ENCODE data around the gene MEGF8.

The MEGF8 gene

DNA sequence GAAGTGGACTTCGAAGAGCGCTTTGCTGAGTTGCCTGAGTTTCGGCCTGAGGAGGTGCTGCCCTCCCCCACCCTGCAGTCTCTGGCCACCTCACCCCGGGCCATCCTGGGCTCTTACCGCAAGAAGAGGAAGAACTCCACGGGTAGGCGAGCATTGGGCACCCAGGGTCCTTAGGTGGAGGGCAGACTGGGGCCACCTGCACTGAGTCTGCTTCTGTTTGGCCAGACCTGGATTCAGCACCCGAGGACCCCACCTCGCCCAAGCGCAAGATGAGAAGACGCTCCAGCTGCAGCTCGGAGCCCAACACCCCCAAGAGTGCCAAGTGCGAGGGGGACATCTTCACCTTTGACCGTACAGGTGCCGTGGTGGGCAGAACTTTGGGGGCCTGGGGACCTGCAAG, 31.5 kb upstream of the MEGF8 start:
- TF ChIP-seq TCF12 (IDR thresholded peaks at IDR 0.05; ENCODE audit: low read depth) (no peak), CEBPB (IDR thresholded peaks at IDR 0.05) (no peak), EP300 (IDR thresholded peaks at IDR 0.05; ENCODE audit: borderline replicate concordance) (no peak), CREB1 (IDR thresholded peaks at IDR 0.05; ENCODE audit: low read depth) (no peak), TEAD4 (IDR thresholded peaks at IDR 0.05) (no peak), FOXM1 (IDR thresholded peaks at IDR 0.05; ENCODE audit: borderline replicate concordance, low read depth) (no peak), EGR1 (IDR thresholded peaks at IDR 0.05) (no peak), ZBTB7A (IDR thresholded peaks at IDR 0.05; ENCODE audit: low read depth) (no peak), YY1 (IDR thresholded peaks at IDR 0.05; ENCODE audit: low read depth) (no peak)
- TF ChIP-seq, protein P1, sequence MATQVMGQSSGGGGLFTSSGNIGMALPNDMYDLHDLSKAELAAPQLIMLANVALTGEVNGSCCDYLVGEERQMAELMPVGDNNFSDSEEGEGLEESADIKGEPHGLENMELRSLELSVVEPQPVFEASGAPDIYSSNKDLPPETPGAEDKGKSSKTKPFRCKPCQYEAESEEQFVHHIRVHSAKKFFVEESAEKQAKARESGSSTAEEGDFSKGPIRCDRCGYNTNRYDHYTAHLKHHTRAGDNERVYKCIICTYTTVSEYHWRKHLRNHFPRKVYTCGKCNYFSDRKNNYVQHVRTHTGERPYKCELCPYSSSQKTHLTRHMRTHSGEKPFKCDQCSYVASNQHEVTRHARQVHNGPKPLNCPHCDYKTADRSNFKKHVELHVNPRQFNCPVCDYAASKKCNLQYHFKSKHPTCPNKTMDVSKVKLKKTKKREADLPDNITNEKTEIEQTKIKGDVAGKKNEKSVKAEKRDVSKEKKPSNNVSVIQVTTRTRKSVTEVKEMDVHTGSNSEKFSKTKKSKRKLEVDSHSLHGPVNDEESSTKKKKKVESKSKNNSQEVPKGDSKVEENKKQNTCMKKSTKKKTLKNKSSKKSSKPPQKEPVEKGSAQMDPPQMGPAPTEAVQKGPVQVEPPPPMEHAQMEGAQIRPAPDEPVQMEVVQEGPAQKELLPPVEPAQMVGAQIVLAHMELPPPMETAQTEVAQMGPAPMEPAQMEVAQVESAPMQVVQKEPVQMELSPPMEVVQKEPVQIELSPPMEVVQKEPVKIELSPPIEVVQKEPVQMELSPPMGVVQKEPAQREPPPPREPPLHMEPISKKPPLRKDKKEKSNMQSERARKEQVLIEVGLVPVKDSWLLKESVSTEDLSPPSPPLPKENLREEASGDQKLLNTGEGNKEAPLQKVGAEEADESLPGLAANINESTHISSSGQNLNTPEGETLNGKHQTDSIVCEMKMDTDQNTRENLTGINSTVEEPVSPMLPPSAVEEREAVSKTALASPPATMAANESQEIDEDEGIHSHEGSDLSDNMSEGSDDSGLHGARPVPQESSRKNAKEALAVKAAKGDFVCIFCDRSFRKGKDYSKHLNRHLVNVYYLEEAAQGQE (IDR thresholded peaks at IDR 0.05; ENCODE audit: low read depth), result no peak
- TF ChIP-seq, protein P2, sequence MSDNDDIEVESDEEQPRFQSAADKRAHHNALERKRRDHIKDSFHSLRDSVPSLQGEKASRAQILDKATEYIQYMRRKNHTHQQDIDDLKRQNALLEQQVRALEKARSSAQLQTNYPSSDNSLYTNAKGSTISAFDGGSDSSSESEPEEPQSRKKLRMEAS (IDR thresholded peaks at IDR 0.05), result no peak
- TF ChIP-seq, protein P3, sequence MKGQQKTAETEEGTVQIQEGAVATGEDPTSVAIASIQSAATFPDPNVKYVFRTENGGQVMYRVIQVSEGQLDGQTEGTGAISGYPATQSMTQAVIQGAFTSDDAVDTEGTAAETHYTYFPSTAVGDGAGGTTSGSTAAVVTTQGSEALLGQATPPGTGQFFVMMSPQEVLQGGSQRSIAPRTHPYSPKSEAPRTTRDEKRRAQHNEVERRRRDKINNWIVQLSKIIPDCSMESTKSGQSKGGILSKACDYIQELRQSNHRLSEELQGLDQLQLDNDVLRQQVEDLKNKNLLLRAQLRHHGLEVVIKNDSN (IDR thresholded peaks at IDR 0.05), result no peak

GRCh38 chr19:42294471-42295137, 30.8 kb upstream of the MEGF8 start:
- no peak for TF ChIP-seq EGR1 (IDR thresholded peaks at IDR 0.05)
- TF ChIP-seq NFIC (IDR thresholded peaks at IDR 0.05), result no peak
- TF ChIP-seq TCF12 (IDR thresholded peaks at IDR 0.05; ENCODE audit: low read depth), result no peak
- TF ChIP-seq, protein P2 (IDR thresholded peaks at IDR 0.05), result no peak
- TF ChIP-seq, protein P1 (IDR thresholded peaks at IDR 0.05; ENCODE audit: low read depth), result no peak
- TF ChIP-seq YY1 (IDR thresholded peaks at IDR 0.05; ENCODE audit: low read depth), result no peak
- TF ChIP-seq TEAD4 (IDR thresholded peaks at IDR 0.05), result no peak
- TF ChIP-seq CEBPB (IDR thresholded peaks at IDR 0.05), result no peak
- TF ChIP-seq CREB1 (IDR thresholded peaks at IDR 0.05; ENCODE audit: low read depth), result no peak
- no peak for TF ChIP-seq RAD21 (IDR thresholded peaks at IDR 0.05; ENCODE audit: low read depth)
- TF ChIP-seq, protein P3 (IDR thresholded peaks at IDR 0.05), result no peak
- TF ChIP-seq TAF1 (IDR thresholded peaks at IDR 0.05; ENCODE audit: low read depth), result no peak
- no peak for TF ChIP-seq FOXM1 (IDR thresholded peaks at IDR 0.05; ENCODE audit: borderline replicate concordance, low read depth)
- TF ChIP-seq EP300 (IDR thresholded peaks at IDR 0.05; ENCODE audit: borderline replicate concordance), result no peak

DNA sequence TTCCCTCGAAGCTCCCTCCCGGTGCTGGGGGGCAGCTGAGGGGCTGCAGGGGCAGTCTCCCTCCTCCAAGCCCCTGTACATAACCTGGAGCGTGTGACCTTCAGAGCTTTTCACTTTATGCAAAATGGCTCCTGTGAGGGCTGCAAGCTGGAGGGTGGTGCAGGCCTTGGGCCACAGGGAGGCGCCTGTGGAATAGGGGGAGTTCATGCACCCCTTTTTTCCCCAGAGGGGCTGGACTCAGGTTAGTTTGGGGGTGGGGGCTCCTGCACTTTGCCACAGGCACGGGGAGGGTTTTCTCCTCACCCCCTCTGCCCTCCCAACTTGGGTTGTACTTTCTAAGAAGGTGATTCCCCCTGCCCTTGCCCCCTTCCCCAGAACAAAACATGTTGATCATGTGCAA, 30.1 kb upstream of the MEGF8 start:
- TF ChIP-seq TEAD4 (IDR thresholded peaks at IDR 0.05), result no peak
- TF ChIP-seq RAD21 (IDR thresholded peaks at IDR 0.05; ENCODE audit: low read depth), result no peak
- TF ChIP-seq, protein P2 (IDR thresholded peaks at IDR 0.05), result no peak
- no peak for TF ChIP-seq TCF12 (IDR thresholded peaks at IDR 0.05; ENCODE audit: low read depth)
- no peak for TF ChIP-seq TAF1 (IDR thresholded peaks at IDR 0.05; ENCODE audit: low read depth)
- no peak for TF ChIP-seq CEBPB (IDR thresholded peaks at IDR 0.05)
- TF ChIP-seq EP300 (IDR thresholded peaks at IDR 0.05; ENCODE audit: borderline replicate concordance), result no peak
- TF ChIP-seq CREB1 (IDR thresholded peaks at IDR 0.05; ENCODE audit: low read depth), result no peak
- TF ChIP-seq ZBTB7A (IDR thresholded peaks at IDR 0.05; ENCODE audit: low read depth), result no peak
- TF ChIP-seq FOXM1 (IDR thresholded peaks at IDR 0.05; ENCODE audit: borderline replicate concordance, low read depth), result no peak
- no peak for TF ChIP-seq YY1 (IDR thresholded peaks at IDR 0.05; ENCODE audit: low read depth)
- TF ChIP-seq EGR1 (IDR thresholded peaks at IDR 0.05), result no peak

- TF ChIP-seq EGR1 (IDR thresholded peaks at IDR 0.05), result no peak
- TF ChIP-seq, protein P1 (IDR thresholded peaks at IDR 0.05; ENCODE audit: low read depth), result no peak
- TF ChIP-seq, protein P3 (IDR thresholded peaks at IDR 0.05), result no peak
- TF ChIP-seq YY1 (IDR thresholded peaks at IDR 0.05; ENCODE audit: low read depth), result no peak
- TF ChIP-seq RAD21 (IDR thresholded peaks at IDR 0.05; ENCODE audit: low read depth), result peak; percentile 74
- TF ChIP-seq TAF1 (IDR thresholded peaks at IDR 0.05; ENCODE audit: low read depth), result no peak
Measured at GRCh38 chr19:42295831-42296525, 29.5 kb upstream of the MEGF8 start.

Data from Ishikawa (cell line).